Sigmoid colon (tissue), 4 donors: ENCODE results near the gene ZBED4.

Experiments used
- CTCF ChIP-seq, 4 experiments: fragments of 450-650 bp in 3 of 4; fragments of 200-600 bp in 1 of 4; IDR thresholded peaks; one replicate each; pipeline ENCODE4 v1.5.1; 2016 to 2019; ENCODE audit warnings: antibody characterized with exemption in 4 of 4, mild to moderate bottlenecking in 3 of 4, moderate library complexity in 2 of 4
- EP300 ChIP-seq, 4 donors: sonication (generic); formaldehyde crosslinking; IDR thresholded peaks; one replicate each; pipeline ENCODE4 v1.6.1; 2017; ENCODE audit warnings: antibody characterized with exemption in 4 of 4
- POLR2AphosphoS5 ChIP-seq, 4 donors: sonication (generic); formaldehyde crosslinking; IDR thresholded peaks; one replicate each; pipeline ENCODE4 v1.6.1; 2017; ENCODE audit warnings: antibody characterized with exemption in 4 of 4

DNA sequence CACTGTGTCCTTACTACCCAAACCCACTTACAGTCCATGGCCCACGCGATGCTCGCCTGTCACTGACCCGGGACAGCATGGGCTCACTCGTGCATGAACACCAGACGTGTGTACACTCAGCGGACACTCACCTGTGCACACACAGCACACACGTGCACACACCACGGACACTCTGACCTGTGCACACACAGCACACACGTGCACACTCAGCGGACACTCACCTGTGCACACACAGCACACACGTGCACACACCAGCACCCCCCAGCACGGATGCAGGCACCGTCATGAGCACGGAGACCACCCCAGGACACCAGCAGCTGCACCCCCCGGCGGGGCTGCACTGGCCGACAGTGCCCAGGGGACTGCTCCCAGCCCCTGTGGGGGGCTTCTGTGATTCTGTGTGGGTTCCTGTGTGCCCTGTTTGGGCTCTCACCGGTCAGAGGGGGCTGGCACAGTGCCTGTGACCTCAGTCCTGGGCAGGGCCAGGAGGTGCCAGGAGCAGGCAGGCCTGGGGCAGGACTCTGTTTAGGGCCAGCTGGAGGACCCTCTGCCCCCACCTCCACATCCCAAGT is 85.0 kb downstream of the ZBED4 start:
- no peak for TF ChIP-seq CTCF (IDR thresholded peaks at IDR 0.05)
- no peak for TF ChIP-seq POLR2AphosphoS5 (IDR thresholded peaks at IDR 0.05)
- TF ChIP-seq EP300 (IDR thresholded peaks at IDR 0.05) = no peak
